GM19043 (cell line): ENCODE results near the gene EHD1.

Experiments used
- ATAC-seq: cut with Tn5 transposase; IDR thresholded peaks from one replicate; pipeline ENCODE4 v1.9.1; 2021; ENCODE audit warnings: low read depth; ENCODE audit not compliant: unreplicated experiment

The EHD1 gene

GRCh38 chr11:64802370-64803157, 75.9 kb downstream of the EHD1 start:
- ATAC-seq, result no peak
